ENCODE measurements around the gene MAPK10. TPM values are rescaled to one million over a fixed set of nuclear protein-coding genes. Genes with fewer than 3 reads are reported as not detected.

Gene MAPK10
- total and polyA plus RNA-seq, 2 donors (not counting 3 experiments of a cell fraction or from before 2014, with no cell fraction given), result 0.17 TPM; not detected in 1

DNA sequence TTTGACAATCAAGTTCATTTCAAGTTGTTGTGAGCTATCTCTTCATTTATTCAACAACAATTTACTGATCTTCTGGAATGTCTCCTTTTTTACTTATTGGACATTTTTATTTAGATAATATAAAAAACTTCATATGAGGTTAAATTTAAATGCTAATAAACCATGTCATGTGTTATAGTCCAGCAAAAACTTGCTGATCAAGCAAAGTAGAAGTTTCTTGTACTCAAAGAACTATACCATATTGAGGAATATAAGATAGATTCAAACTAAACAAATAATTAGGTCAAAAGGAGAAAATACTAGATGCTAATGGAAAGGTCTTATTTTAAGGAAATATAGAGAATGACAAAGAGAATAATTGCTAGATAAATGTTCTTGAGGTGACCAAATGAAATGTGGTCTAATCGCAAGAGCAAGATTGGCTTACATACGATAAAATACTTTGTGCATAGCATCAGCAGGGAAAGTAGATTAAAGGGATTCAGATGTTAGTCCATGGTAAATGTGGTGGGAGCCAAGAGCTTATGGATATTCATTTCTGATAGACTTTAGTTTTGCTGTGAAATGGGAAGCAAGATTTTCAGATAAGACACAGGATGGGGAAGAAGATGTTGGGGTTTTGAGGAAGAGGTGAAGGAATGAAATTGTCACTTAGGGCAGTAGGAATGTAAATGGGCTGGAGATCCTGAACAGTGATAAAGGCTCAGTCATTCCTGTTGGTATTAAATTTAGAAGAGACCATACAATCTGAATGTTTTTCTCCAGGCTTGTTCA is 229.5 kb downstream of the MAPK10 start:
- no TSS peak for BruUV-seq (replicated peaks)
- Histone ChIP-seq H3K4me1 (ENCODE audit: control insufficient read depth, extremely low read depth, insufficient read depth, low read length) (no peaks in the 10 kb centered on the region), H3K4me3 (replicated peaks in 1 of 3; ENCODE audit: insufficient read depth in 1 of 3, low read depth in 1 of 3, low read length in 3 of 3) (no peak overlapping the region), H2AFZ (ENCODE audit: low read depth, low read length) (no peak overlapping the region), H3K9me3 (replicated peaks; ENCODE audit: control insufficient read depth, insufficient read depth, low read length) (no peaks in the 10 kb centered on the region), H3K27ac (ENCODE audit: insufficient read depth, low read depth, low read length) (no peak overlapping the region), H3K36me3 (ENCODE audit: control insufficient read depth in 2 of 2, extremely low read depth in 1 of 2, insufficient read depth in 2 of 2, low read length in 2 of 2) (no peaks in the 10 kb centered on the region), H4K20me1 (replicated peaks; ENCODE audit: control insufficient read depth, extremely low read depth, insufficient read depth, low read length) (no peaks in the 10 kb centered on the region), H3K4me2 (ENCODE audit: insufficient read depth, low read length) (no peak overlapping the region), H3K9me1 (replicated peaks; ENCODE audit: control insufficient read depth, extremely low read depth, insufficient read depth, low read length) (no peaks in the 10 kb centered on the region), H3K79me2 (ENCODE audit: control insufficient read depth, insufficient read depth, low read length) (no peaks in the 10 kb centered on the region), H3K27me3 (ENCODE audit: control insufficient read depth in 2 of 2, insufficient read depth in 2 of 2, low read length in 2 of 2) (peaks cover 0 to 3% of the 10 kb centered on the region in 2 experiments), H3K9ac (replicated peaks; ENCODE audit: extremely low read depth, insufficient read depth, low read length) (no peak overlapping the region)
- no peak for FAIRE-seq
- dilution Hi-C loops (cut with MboI; ENCODE audit: extremely low pct_ligation_motif_present, low sequenced_read_pairs), result no loop called here
- ChIA-PET CTCF (interaction anchor here (1.4 kb wide), 1 partner anchor 10 kb away, joined by 3 read pairs; no protein-coding TSS in a partner anchor), POLR2A (no interaction called here)
- intact Hi-C loops (cut with micrococcal nuclease), result no loop called here
- TF ChIP-seq MYC (IDR thresholded peaks at IDR 0.05; ENCODE audit: low read depth, low read length), result no peak
- no peak for TF ChIP-seq GATA2 (IDR thresholded peaks at IDR 0.05; ENCODE audit: insufficient read depth, insufficient read length, low read depth, low read length)
- TF ChIP-seq, protein P1, sequence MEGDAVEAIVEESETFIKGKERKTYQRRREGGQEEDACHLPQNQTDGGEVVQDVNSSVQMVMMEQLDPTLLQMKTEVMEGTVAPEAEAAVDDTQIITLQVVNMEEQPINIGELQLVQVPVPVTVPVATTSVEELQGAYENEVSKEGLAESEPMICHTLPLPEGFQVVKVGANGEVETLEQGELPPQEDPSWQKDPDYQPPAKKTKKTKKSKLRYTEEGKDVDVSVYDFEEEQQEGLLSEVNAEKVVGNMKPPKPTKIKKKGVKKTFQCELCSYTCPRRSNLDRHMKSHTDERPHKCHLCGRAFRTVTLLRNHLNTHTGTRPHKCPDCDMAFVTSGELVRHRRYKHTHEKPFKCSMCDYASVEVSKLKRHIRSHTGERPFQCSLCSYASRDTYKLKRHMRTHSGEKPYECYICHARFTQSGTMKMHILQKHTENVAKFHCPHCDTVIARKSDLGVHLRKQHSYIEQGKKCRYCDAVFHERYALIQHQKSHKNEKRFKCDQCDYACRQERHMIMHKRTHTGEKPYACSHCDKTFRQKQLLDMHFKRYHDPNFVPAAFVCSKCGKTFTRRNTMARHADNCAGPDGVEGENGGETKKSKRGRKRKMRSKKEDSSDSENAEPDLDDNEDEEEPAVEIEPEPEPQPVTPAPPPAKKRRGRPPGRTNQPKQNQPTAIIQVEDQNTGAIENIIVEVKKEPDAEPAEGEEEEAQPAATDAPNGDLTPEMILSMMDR (IDR thresholded peaks at IDR 0.05; ENCODE audit: extremely low read depth in 1 of 2, insufficient read depth in 1 of 2, low read depth in 1 of 2, low read length in 2 of 2), result no peak
- no peak for TF ChIP-seq MAX (IDR thresholded peaks at IDR 0.05; ENCODE audit: insufficient read depth, insufficient read length)
- no peak for TF ChIP-seq FOS (IDR thresholded peaks at IDR 0.05; ENCODE audit: borderline replicate concordance, insufficient read depth, low read length)
- no peak for TF ChIP-seq POLR2AphosphoS5 (IDR thresholded peaks at IDR 0.05; ENCODE audit: insufficient read depth, low read depth, low read length)
- no peak for TF ChIP-seq POLR2A (IDR thresholded peaks at IDR 0.05; ENCODE audit: low read depth, low read length)
- TF ChIP-seq JUN (IDR thresholded peaks at IDR 0.05; ENCODE audit: borderline replicate concordance, insufficient read depth, insufficient read length, low read depth), result no peak
- no peak for TF ChIP-seq EZH2 (IDR thresholded peaks at IDR 0.05; ENCODE audit: borderline replicate concordance, low read depth, low read length, severe bottlenecking)
- no peak for DNase-seq (ENCODE audit: low read depth, low spot score)

Data from endothelial cell of umbilical vein (primary cell).